ENCODE results near the gene APOE. TPM values are rescaled to one million over a fixed set of nuclear protein-coding genes. Genes with fewer than 3 reads are reported as not detected.

APOE gene
- total and polyA plus RNA-seq, 9 of the 15 experiments (the other 6 are each of a cell fraction or from before 2014, with no cell fraction given) = 0.14 to 180 (median 58.1) TPM; not detected in 1

- no peak for TF ChIP-seq BCLAF1 (IDR thresholded peaks at IDR 0.05; ENCODE audit: borderline replicate concordance in 1 of 2, control insufficient read depth in 1 of 2, low read depth in 2 of 2, low read length in 1 of 2)
- TF ChIP-seq MNT (conservative IDR thresholded peaks at IDR 0.05) = peak in 1 of 2 experiments; percentile 32; a peak in 2 of 4 replicates
- no peak for TF ChIP-seq RFX7 (CRISPR knock-in tag; IDR thresholded peaks at IDR 0.05)
- no peak for TF ChIP-seq ZNF23 (CRISPR knock-in tag; IDR thresholded peaks at IDR 0.05)
- TF ChIP-seq E2F6 (IDR thresholded peaks at IDR 0.05; ENCODE audit: borderline replicate concordance in 1 of 2, extremely low read depth in 1 of 2, insufficient read depth in 1 of 2, insufficient read length in 1 of 2, low read depth in 1 of 2, low read length in 1 of 2, poor library complexity in 1 of 2, severe bottlenecking in 1 of 2) = no peak
- peak; percentile 11; the same call in 1 of the 2 replicates for TF ChIP-seq CXXC5 (CRISPR knock-in tag; IDR thresholded peaks at IDR 0.05)
- TF ChIP-seq FOXJ3 (CRISPR knock-in tag; IDR thresholded peaks at IDR 0.05) = no peak
- TF ChIP-seq CBFB (CRISPR knock-in tag; IDR thresholded peaks at IDR 0.05) = no peak
- TF ChIP-seq NCOA1 (IDR thresholded peaks at IDR 0.05; ENCODE audit: low read depth) = no peak
- no peak for TF ChIP-seq CBX5 (IDR thresholded peaks at IDR 0.05; ENCODE audit: borderline replicate concordance, low read depth)
- no peak for TF ChIP-seq ZNF76 (CRISPR knock-in tag; IDR thresholded peaks at IDR 0.05; ENCODE audit: borderline replicate concordance)
- no peak for TF ChIP-seq U2AF1 (optimal IDR thresholded peaks at IDR 0.05; ENCODE audit: low read depth, low read length)
- no peak for TF ChIP-seq ZNF717 (CRISPR knock-in tag; IDR thresholded peaks at IDR 0.05)
- TF ChIP-seq NFATC3 (IDR thresholded peaks at IDR 0.05) = no peak
- TF ChIP-seq HMG20B (CRISPR knock-in tag; IDR thresholded peaks at IDR 0.05) = no peak
- TF ChIP-seq SFPQ (IDR thresholded peaks at IDR 0.05; ENCODE audit: low read depth, low read length) = no peak
- peak; percentile 37 for TF ChIP-seq RBM22 (IDR thresholded peaks at IDR 0.05; ENCODE audit: low read depth, low read length, poor library complexity, severe bottlenecking)
- TF ChIP-seq ADNP (tag; IDR thresholded peaks at IDR 0.05) = no peak
- TF ChIP-seq RFX5 (IDR thresholded peaks at IDR 0.05; ENCODE audit: low read depth, low read length) = no peak
Measured at GRCh38 chr19:44905437-44906160, at the start of gene APOE (continued).
